NCI-H2107 treated with DMSO at 0.1 percent for 48 hours (cell line): ENCODE measurements around the gene CACHD1.
A peak's percentile ranks its signal among the peaks of the same experiment; 100 is the strongest.
"Not testable (repeated sequence)": the region's sequence is repeated elsewhere in the genome, so short reads cannot be mapped to it uniquely, and the experiment has no call there.

ENCODE experiments used
- DNase-seq: peaks from one replicate; lab custom pipeline; 2025; ENCODE audit not compliant: unreplicated experiment; lab: John Stamatoyannopoulos, UW

Gene CACHD1

GRCh38 chr1:64495878-64496277, 25.9 kb downstream of the CACHD1 start:
- peak; percentile 77 for DNase-seq

GRCh38 chr1:64496606-64497005, 26.7 kb downstream of the CACHD1 start:
- no peak for DNase-seq

- no peak for DNase-seq
Observed at GRCh38 chr1:64497088-64497883, 27.4 kb downstream of the CACHD1 start.

GRCh38 chr1:64498325-64498724, 28.4 kb downstream of the CACHD1 start:
- DNase-seq, result no peak

- DNase-seq, result no peak
Observed at GRCh38 chr1:64499011-64499410, 29.1 kb downstream of the CACHD1 start.

- DNase-seq, result no peak
Observed at GRCh38 chr1:64499966-64500365, 30.0 kb downstream of the CACHD1 start.

- no peak for DNase-seq
Observed at GRCh38 chr1:64502083-64502482, 32.2 kb downstream of the CACHD1 start.

- no peak for DNase-seq
Observed at GRCh38 chr1:64502931-64503330, 33.0 kb downstream of the CACHD1 start.

- peak; percentile 45 for DNase-seq
Observed at GRCh38 chr1:64505232-64505943, 35.5 kb downstream of the CACHD1 start.

GRCh38 chr1:64505944-64506655, 36.2 kb downstream of the CACHD1 start:
- peak; percentile 98 for DNase-seq

GRCh38 chr1:64508629-64509028, 38.7 kb downstream of the CACHD1 start:
- no peak for DNase-seq

GRCh38 chr1:64511044-64511443, 41.1 kb downstream of the CACHD1 start:
- no peak for DNase-seq

GRCh38 chr1:64512206-64512605, 42.3 kb downstream of the CACHD1 start:
- DNase-seq, result not testable (repeated sequence)

GRCh38 chr1:64513545-64513944, 43.6 kb downstream of the CACHD1 start:
- DNase-seq, result no peak

- no peak for DNase-seq
Observed at GRCh38 chr1:64514197-64514765, 44.4 kb downstream of the CACHD1 start.

- DNase-seq, result peak; percentile 86
Observed at GRCh38 chr1:64515427-64515826, 45.5 kb downstream of the CACHD1 start.

GRCh38 chr1:64516301-64516700, 46.4 kb downstream of the CACHD1 start:
- DNase-seq, result no peak

- DNase-seq, result no peak
Observed at GRCh38 chr1:64516803-64517568, 47.1 kb downstream of the CACHD1 start.

GRCh38 chr1:64517640-64518039, 47.7 kb downstream of the CACHD1 start:
- DNase-seq, result no peak

GRCh38 chr1:64518692-64519481, 49.0 kb downstream of the CACHD1 start:
- no peak for DNase-seq
